IMR-90 (cell line): ENCODE results near the gene PHF21A. TPM values are rescaled to one million over a fixed set of nuclear protein-coding genes. Genes with fewer than 3 reads are reported as not detected.

Source experiments
- ATAC-seq: fragments of 200-7000 bp; cut with Tn5 transposase; 2 replicates; pipeline ENCODE4 v1.9.1; 2020; ENCODE audit warnings: low read depth, mild to moderate bottlenecking, moderate library complexity
- BruUV-seq: library from RNA; stranded (reverse); fragments of 400-500 nt; replicated peaks from 2 replicates; lab custom pipeline; 2021; lab: Mats Ljungman, UMichigan
- CTCF ChIA-PET: fragments of 300-600 bp; formaldehyde crosslinking; extraction: SDS; loops from one replicate; lab custom pipeline; 2021; ENCODE audit warnings: antibody characterized with exemption; lab: Yijun Ruan, JAX
- POLR2A ChIA-PET: fragments of 300-600 bp; sonication (Branson Sonifier 250); formaldehyde crosslinking; loops from one replicate; lab custom pipeline; 2022; ENCODE audit warnings: antibody characterized with exemption; ENCODE audit not compliant: unreplicated experiment; lab: Charles Lee
- DNase-seq: peaks from one replicate; pipeline ENCODE4 v3.0.0; 2013
- H2AFZ ChIP-seq: replicated peaks from 2 replicates; pipeline ENCODE3; 2013; ENCODE audit warnings: low read length, mild to moderate bottlenecking; ENCODE audit not compliant: poor library complexity
- H2AK5ac ChIP-seq: 2 replicates; pipeline ENCODE4 v1.6.1; 2013; ENCODE audit warnings: low read depth, low read length, inconsistent platforms
- H2AK9ac ChIP-seq: replicated peaks from 2 replicates; pipeline ENCODE3; 2013; ENCODE audit warnings: mild to moderate bottlenecking, low read depth, low read length, moderate library complexity; ENCODE audit not compliant: poor library complexity
- H2BK120ac ChIP-seq: 2 replicates; pipeline ENCODE4 v1.6.1; 2013; ENCODE audit warnings: low read depth, low read length, inconsistent platforms
- H2BK15ac ChIP-seq: 3 replicates; pipeline ENCODE4 v1.6.1; 2013; ENCODE audit warnings: low read depth, low read length, inconsistent platforms
- H2BK20ac ChIP-seq: 2 replicates; pipeline ENCODE4 v1.6.1; 2013; ENCODE audit warnings: low read depth, mild to moderate bottlenecking, inconsistent platforms, low read length, moderate library complexity
- H2BK5ac ChIP-seq: 2 replicates; pipeline ENCODE4 v1.6.1; 2013; ENCODE audit warnings: mild to moderate bottlenecking, low read depth, low read length, inconsistent platforms; ENCODE audit not compliant: poor library complexity, severe bottlenecking
- H3K14ac ChIP-seq: replicated peaks from 2 replicates; pipeline ENCODE4 v1.6.1; 2013; ENCODE audit warnings: low read depth, low read length, inconsistent platforms
- H3K18ac ChIP-seq: 2 replicates; pipeline ENCODE4 v1.6.1; 2013; ENCODE audit warnings: low read depth, low read length, control low read depth
- H3K23ac ChIP-seq: 2 replicates; pipeline ENCODE4 v1.6.1; 2013; ENCODE audit warnings: low read depth, low read length, inconsistent platforms
- H3K27ac ChIP-seq: 2 replicates; pipeline ENCODE4 v1.5.1; 2013; ENCODE audit warnings: mild to moderate bottlenecking, control low read depth, low read length; ENCODE audit not compliant: insufficient read depth
- H3K27me3 ChIP-seq: 2 replicates; pipeline ENCODE4 v1.6.1; 2013; ENCODE audit warnings: low read length; ENCODE audit not compliant: control insufficient read depth, insufficient read depth
- H3K36me3 ChIP-seq: 2 replicates; pipeline ENCODE4 v1.6.1; 2013; ENCODE audit warnings: low read length, mixed read lengths; ENCODE audit not compliant: control insufficient read depth, insufficient read depth
- H3K4ac ChIP-seq: 2 replicates; pipeline ENCODE4 v1.6.1; 2013; ENCODE audit warnings: low read depth, low read length, inconsistent platforms
- H3K4me1 ChIP-seq: 2 replicates; pipeline ENCODE4 v1.6.1; 2013; ENCODE audit warnings: low read length, mixed read lengths; ENCODE audit not compliant: control insufficient read depth, insufficient read depth
- H3K4me2 ChIP-seq: 2 replicates; pipeline ENCODE4 v1.6.1; 2013; ENCODE audit warnings: low read depth, mild to moderate bottlenecking, control low read depth, low read length, moderate library complexity
- H3K4me3 ChIP-seq: 2 replicates; pipeline ENCODE4 v1.5.1; 2013; ENCODE audit warnings: low read depth, mild to moderate bottlenecking, control low read depth, low read length, moderate library complexity; ENCODE audit not compliant: insufficient read depth
- H3K56ac ChIP-seq: 2 replicates; pipeline ENCODE4 v1.6.1; 2013; ENCODE audit warnings: low read length, inconsistent platforms; ENCODE audit not compliant: insufficient read depth; ENCODE audit errors: extremely low read depth
- H3K79me1 ChIP-seq, 2 experiments: 2 replicates each; pipeline ENCODE4 v1.6.1; 2013; ENCODE audit warnings: low read length in 2 of 2, inconsistent platforms in 1 of 2, low read depth in 1 of 2
- H3K9ac ChIP-seq: 2 replicates; pipeline ENCODE4 v1.6.1; 2013; ENCODE audit warnings: low read depth, low read length, control low read depth
- H3K9me1 ChIP-seq: 2 replicates; pipeline ENCODE4 v1.6.1; 2013; ENCODE audit warnings: low read length, inconsistent platforms; ENCODE audit not compliant: insufficient read depth
- H3K9me3 ChIP-seq: 2 replicates; pipeline ENCODE4 v1.6.1; 2013; ENCODE audit warnings: low read length; ENCODE audit not compliant: control insufficient read depth, insufficient read depth
- H4K20me1 ChIP-seq: 2 replicates; pipeline ENCODE4 v1.6.1; 2013; ENCODE audit warnings: low read length, inconsistent platforms; ENCODE audit not compliant: insufficient read depth
- H4K5ac ChIP-seq: 2 replicates; pipeline ENCODE4 v1.6.1; 2013; ENCODE audit warnings: mild to moderate bottlenecking, low read depth, low read length, control low read depth
- H4K8ac ChIP-seq, 2 experiments: 2 replicates each; pipeline ENCODE4 v1.6.1; 2013; ENCODE audit warnings: low read depth in 2 of 2, low read length in 2 of 2, control low read depth in 1 of 2, inconsistent platforms in 1 of 2
- H4K91ac ChIP-seq: 2 replicates; pipeline ENCODE4 v1.6.1; 2013; ENCODE audit warnings: low read depth, low read length, inconsistent platforms; ENCODE audit not compliant: insufficient read depth
- CEBPB ChIP-seq: IDR thresholded peaks from 2 replicates; pipeline ENCODE4 v1.6.1; 2012; ENCODE audit warnings: low read depth, low read length, improper control_type of control experiment
- CHD1 ChIP-seq: IDR thresholded peaks from 2 replicates; pipeline ENCODE4 v1.6.1; 2012; ENCODE audit warnings: low read depth, low read length, improper control_type of control experiment
- CTCF ChIP-seq: conservative IDR thresholded peaks from 2 replicates; pipeline ENCODE4 v1.5.1; 2012; ENCODE audit warnings: mild to moderate bottlenecking, low read depth, low read length, improper control_type of control experiment
- POLR2A ChIP-seq: IDR thresholded peaks from 2 replicates; pipeline ENCODE4 v1.6.1; 2012; ENCODE audit warnings: mild to moderate bottlenecking, low read depth, low read length
- RCOR1 ChIP-seq: IDR thresholded peaks from 2 replicates; pipeline ENCODE4 v1.6.1; 2012; ENCODE audit warnings: mild to moderate bottlenecking, low read length, improper control_type of control experiment; ENCODE audit not compliant: insufficient replicate concordance
- SMC3 ChIP-seq: fragments of 150-350 bp; IDR thresholded peaks from 2 replicates; pipeline ENCODE4 v1.6.1; 2016; ENCODE audit warnings: low read depth, mild to moderate bottlenecking, antibody characterized with exemption, low read length, moderate library complexity
- WGBS, 2 experiments: methylation state at CpG; one replicate each; pipeline versions ENCODE4 v1.1.5 to v1.1.7; 2013; ENCODE audit warnings: missing lambda C conversion rate in 2 of 2; ENCODE audit not compliant: insufficient read length in 1 of 2; ENCODE audit errors: extremely low coverage in 2 of 2; 5-methylcytosine and 5-hydroxymethylcytosine counted together
- dilution Hi-C: fragments of 300-500 bp; cut with HindIII; formaldehyde crosslinking; loops from one replicate; pipeline ENCODE4 v1.14.3; 2018; ENCODE audit warnings: low sequenced_read_pairs; ENCODE audit not compliant: unreplicated experiment
- in situ Hi-C: fragments of 300-500 bp; cut with MboI; formaldehyde crosslinking; loops from 3 replicates; pipeline ENCODE4 v1.14.3; 2019; ENCODE audit warnings: low sequenced_read_pairs, inconsistent platforms, mixed read lengths
- intact Hi-C: fragments of 100-400 bp; cut with micrococcal nuclease; formaldehyde crosslinking; loops from 2 replicates; pipeline ENCODE4 v1.10.0; 2022
- polyA plus RNA-seq, 3 experiments: library from polyadenylated mRNA; depleted of rRNA; stranded (reverse); fragments of >200 nt; gene quantifications; 2 replicates each; pipeline ENCODE4 v1.2.3, GENCODE V29; 2012; ENCODE audit warnings: low replicate concordance in 1 of 3
- total RNA-seq: library from RNA; depleted of rRNA; stranded (reverse); fragments of >200 nt; gene quantifications from 2 replicates; pipeline ENCODE4 v1.2.3, GENCODE V29; 2012

Gene PHF21A
- total and polyA plus RNA-seq, 2 of the 4 experiments (the other 2 are of a cell fraction), result 9.0 to 20.6 TPM

- Histone ChIP-seq H4K8ac (no peak overlapping the region), H4K5ac (no peak overlapping the region), H2AFZ (no peak overlapping the region), H3K14ac (no peak overlapping the region), H3K4me1 (no peaks in the 10 kb centered on the region; the same call in 1 of the 2 replicates), H3K27ac (no peak overlapping the region), H3K79me1 (no peaks in the 10 kb centered on the region), H4K91ac (no peak overlapping the region), H2AK5ac (no peak overlapping the region), H3K4ac (no peak overlapping the region), H3K4me2 (no peak overlapping the region), H2BK5ac (no peak overlapping the region), H2BK120ac (no peak overlapping the region), H2AK9ac (no peak overlapping the region), H2BK20ac (no peak overlapping the region), H3K9me3 (no peaks in the 10 kb centered on the region), H3K9me1 (no peaks in the 10 kb centered on the region), H3K23ac (no peak overlapping the region), H2BK15ac (no peak overlapping the region), H3K18ac (no peak overlapping the region), H4K20me1 (peaks cover 7% of the 10 kb centered on the region), H3K36me3 (peaks cover 12% of the 10 kb centered on the region), H3K27me3 (peaks cover 30% of the 10 kb centered on the region), H3K4me3 (no peak overlapping the region), H3K56ac (no peak overlapping the region), H3K9ac (no peak overlapping the region)
- ChIA-PET POLR2A (no interaction called here), CTCF (no interaction called here)
- no peak for ATAC-seq
- DNase-seq, result no peak
- dilution Hi-C loops, result no loop called here
- in situ Hi-C loops, result no loop called here
- TF ChIP-seq RCOR1 (no peak), SMC3 (no peak), CTCF (no peak), CHD1 (no peak), POLR2A (no peak), CEBPB (no peak)
- WGBS, 2 experiments, result 93% methylated on average over 21 of the region's 27 CpGs; no CpG with 5 or more reads in 1 of the 2 experiments
- intact Hi-C loops, result no loop called here
- BruUV-seq, result no TSS peak
Observed at GRCh38 chr11:45927684-45928413, 193.4 kb downstream of the PHF21A start.
